Stromal cell of bone marrow (primary cell): Measurements from ENCODE around the gene APLF.

Experiments
- DNase-seq: peaks from one replicate; pipeline ENCODE4 v3.0.0-alpha.2; 2012; ENCODE audit warnings: low read depth

Gene APLF, protein sequence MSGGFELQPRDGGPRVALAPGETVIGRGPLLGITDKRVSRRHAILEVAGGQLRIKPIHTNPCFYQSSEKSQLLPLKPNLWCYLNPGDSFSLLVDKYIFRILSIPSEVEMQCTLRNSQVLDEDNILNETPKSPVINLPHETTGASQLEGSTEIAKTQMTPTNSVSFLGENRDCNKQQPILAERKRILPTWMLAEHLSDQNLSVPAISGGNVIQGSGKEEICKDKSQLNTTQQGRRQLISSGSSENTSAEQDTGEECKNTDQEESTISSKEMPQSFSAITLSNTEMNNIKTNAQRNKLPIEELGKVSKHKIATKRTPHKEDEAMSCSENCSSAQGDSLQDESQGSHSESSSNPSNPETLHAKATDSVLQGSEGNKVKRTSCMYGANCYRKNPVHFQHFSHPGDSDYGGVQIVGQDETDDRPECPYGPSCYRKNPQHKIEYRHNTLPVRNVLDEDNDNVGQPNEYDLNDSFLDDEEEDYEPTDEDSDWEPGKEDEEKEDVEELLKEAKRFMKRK

DNA sequence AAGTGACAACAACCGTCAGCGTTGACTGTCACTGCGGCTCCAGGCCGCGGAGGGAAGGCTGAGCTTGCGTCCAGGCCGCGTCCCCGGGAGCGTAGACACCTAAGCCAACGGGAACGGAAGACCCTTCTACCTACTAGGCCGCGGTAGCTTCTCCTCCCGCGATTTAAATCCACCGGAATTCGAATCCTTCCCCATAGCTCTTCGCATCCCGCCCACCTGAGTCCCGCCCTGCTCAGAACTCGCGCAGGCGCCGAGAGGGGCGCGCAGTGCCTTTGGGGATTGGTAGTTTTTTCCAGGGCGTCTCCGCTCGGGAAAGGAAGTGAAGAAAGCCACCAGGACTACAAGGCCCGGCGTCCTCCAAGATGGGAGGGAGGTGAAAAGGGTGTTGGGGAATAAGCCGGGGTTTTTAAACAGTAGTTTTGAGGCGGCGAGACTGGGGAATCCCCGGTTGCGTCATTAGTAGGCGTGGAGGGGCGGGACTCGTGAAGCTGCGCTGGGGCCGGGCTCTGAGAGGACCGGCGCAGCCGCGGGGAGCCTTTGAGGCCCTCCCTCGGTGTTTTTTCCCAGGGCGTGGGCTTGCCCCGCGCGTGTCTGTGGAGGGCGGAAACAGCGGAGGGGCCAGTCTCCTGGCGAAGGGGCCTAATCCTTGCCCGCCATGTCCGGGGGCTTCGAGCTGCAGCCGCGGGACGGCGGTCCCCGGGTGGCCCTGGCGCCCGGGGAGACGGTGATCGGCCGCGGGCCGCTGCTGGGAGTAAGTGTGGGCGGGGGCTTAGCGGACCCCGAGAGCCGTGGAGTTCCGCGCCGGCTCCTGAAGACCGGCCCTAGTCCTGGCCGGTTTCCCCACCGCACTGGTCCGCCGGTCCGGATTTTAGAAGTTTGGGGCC lies at the start of gene APLF, which contains the start of gene FBXO48:
APLF (plus strand) TSS at position 509 of the 884 bp plus-strand sequence; CDS start at position 656, 147 bp downstream.
FBXO48 (minus strand) TSS at position 218 of the 884 bp plus-strand sequence. CDS start 2,149 bp downstream, outside the sequence.
- peak; percentile 100 for DNase-seq

DNA sequence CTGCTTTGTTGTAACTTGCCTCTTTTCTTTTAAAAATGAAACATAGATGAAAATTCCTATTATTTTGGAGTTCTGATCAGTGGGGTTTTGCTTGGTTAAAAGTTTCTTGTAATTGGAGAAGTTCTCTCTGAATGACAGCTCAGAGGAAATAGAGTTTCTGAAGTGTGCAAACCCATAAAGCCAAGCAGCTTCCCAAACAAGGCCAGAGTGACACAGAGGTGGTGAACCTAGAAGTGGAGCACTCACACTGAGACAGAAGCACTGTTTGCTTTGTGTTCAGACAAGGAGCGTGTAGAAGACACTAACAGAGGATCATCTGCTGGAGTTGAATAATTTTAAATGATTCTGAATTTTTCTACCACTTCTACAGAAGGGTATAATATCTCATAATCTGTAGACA lies 49.5 kb upstream of the APLF start:
- DNase-seq, result no peak

- no peak for DNase-seq
Measured at GRCh38 chr2:68418419-68418818, 49.0 kb upstream of the APLF start.

DNA sequence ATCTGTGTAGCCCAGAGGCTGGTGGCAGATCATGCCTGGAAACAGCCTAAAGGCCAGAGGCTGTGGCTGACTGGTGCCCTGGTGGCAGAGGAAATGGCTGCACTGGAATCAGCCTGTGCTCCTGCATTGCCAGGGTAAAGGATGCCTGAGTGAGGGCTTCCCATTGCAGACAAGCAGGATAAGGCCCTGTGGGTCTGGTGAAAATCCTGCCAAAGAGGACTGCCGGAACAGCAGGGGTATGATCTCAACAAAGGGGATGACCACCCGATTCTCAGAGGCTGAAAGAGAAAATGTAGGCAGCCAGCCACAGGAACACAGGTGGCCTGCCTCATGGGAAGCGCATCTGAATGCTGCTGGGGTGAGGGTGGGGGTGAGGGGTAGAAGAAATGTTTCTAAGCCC lies 48.5 kb upstream of the APLF start:
- DNase-seq, result no peak

- DNase-seq, result no peak
Measured at GRCh38 chr2:68420254-68420910, 47.0 kb upstream of the APLF start.

DNA sequence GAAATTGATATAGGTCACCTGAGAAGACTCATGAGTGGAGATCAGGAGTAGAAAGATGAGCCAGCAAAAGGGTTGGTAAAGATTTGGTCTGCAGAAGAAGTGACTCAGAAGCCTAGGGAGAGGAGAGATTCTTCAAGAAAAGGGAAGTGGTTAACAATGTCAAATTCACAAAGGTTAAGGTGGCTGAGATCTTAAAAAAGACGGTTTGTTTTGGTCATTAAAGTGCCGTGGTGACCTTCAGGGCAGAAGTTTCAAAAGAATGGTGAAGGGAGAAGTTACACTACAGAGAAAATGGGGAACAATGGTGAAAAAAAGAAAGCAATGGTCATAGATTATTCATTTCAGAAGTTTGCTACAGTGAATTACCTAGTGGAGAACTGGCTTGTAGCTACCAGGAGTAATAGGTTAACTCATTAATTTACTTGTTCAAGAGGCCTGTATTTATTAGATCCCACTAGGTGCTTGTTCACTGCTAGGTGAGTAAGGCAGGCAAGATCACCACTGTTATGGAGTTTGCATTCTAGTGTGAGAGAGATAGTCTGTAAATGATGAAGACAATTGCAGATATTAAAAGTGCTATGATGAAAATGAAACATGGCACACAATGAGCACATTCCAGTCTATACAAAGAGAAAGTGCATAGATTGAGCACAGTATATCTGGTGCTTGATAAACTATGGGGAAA lies 43.3 kb upstream of the APLF start:
- DNase-seq, result no peak

- DNase-seq, result no peak
Measured at GRCh38 chr2:68425503-68425902, 41.9 kb upstream of the APLF start.

GRCh38 chr2:68426446-68426845 lies 40.9 kb upstream of the APLF start:
- no peak for DNase-seq

- DNase-seq, result no peak
Measured at GRCh38 chr2:68426848-68427579, 40.4 kb upstream of the APLF start.

DNA sequence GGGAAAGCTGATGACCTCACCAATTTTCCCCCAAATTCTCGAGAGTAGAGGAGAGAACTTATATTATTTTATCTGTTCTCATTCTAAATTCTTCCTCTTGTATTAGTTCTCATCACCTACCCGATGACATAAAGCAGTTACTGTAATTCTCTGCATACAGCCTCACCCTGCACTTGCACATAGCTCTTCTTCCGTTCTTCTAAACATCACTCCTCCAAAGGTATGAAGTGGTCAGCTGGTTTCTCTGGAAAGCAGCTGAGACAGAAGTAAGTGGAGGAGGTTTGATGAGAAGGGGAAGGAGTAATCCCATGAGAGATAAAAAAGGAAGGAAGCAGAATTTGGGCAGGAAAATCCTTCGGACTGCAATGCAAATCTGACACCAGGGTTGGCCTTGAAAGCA lies 39.3 kb upstream of the APLF start:
- no peak for DNase-seq

DNA sequence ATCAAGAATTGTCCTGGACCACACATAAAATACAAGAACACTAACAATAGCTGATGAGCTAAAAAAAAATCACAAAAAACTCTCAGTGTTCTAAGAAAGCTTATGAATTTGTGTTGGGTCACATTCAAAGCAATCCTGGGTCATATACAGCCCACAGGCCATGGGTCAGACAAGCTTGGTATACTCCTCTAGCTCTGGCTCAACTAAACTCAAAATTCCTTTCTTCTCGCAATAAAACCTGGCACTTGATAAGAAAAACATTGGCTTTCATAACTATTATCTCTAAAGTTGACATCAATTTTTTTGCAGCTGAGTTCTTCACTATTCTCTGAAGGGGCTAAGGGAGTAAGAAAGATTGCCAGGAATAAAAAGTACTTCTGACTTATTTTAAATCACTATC lies 38.6 kb upstream of the APLF start:
- DNase-seq, result no peak

DNA sequence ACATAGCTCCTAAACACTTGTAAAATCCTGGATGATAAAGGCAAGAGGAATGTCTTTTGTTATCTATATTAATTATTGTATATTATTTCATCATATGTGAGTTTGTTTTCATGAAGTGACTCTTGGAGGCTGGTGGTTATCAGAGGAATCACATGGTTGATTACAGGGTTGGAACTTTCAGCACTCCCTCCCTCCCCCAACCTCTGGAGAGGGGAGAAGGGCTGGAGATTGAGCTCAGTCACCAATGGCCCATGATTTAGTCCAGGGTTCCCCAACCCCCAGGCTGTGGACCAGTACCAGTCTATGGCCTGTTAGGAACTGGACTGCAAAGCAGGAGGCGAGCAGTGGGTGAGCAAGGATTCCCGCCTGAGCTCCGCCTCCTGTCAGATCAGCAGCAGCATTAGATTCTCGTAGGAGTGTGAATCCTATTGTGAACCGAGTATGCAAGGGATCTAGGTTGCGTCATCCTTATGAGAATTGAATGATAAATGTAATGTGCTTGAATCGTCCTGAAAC lies 38.0 kb upstream of the APLF start:
- no peak for DNase-seq

DNA sequence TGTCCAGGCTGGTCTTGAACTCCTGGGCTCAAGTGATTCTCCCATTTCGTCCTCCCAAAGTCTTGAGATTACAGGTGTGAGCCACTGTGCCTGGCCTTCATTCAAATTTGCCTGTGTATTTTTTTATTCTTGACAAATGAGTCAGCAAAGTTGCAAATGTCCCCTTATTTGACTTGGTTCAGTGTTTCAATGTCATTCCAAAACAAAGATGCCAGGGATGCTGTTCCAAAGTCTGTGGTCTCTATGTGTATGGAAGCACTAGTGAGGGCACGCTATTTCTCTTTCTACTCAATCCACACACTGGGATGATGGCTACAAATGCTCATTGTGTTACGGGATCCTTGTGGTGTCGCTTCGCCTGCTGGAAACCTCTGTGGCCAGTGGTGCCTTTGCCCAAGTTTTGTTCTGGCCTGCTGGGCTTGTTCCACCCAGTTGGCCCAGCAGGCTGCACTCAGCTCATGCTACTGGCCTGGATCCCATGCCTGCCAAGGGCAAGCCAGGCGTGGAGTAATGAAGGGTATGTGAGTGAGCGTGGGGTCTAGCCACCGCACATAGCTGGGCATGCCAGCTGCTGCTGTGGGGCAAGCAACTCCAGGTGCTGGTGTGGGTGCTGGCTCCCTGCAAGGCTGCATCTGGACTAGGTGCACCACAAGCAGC lies 35.9 kb upstream of the APLF start:
- no peak for DNase-seq

GRCh38 chr2:68432696-68433658 lies 34.4 kb upstream of the APLF start:
- no peak for DNase-seq

DNA sequence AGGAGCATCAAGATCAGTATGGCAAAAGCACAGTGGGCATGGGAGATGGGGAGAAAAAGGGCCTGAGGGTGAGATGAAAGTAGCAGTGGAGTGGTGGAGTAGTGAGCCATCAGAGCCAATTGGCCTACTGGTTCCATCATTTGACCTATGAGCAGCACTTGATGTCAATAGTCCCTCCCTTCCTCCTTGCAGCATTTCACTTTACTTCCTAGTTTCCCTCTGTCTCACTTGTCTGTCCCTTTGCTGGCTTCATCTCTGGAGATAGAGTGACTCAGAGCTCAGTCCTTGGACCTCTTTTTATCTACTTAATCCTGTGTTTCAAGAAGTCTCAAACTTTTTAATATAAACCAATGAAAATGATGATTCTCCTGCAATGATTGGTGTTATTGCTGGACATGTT lies 32.4 kb upstream of the APLF start:
- DNase-seq, result no peak

GRCh38 chr2:68435615-68436014 lies 31.8 kb upstream of the APLF start:
- DNase-seq, result peak; percentile 49

DNA sequence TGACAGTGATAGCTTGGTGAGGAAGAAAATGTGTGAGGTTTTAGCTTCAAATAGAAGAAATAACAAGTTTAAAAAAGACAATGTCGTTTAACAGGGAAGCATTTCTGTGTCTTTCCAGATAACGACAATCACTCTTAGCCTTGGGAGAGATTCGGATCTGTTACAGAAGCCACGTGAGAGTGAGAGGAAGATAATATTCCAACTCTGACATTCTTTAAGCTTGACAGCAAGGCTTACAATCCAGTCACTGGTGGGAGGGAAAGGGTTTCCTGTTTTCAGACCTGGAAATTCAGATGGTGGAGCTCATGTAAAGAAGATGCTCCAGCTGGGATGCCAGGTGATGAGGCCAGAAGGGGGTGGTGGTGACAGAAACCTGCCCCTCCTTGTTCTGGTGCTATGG lies 31.1 kb upstream of the APLF start:
- no peak for DNase-seq

DNA sequence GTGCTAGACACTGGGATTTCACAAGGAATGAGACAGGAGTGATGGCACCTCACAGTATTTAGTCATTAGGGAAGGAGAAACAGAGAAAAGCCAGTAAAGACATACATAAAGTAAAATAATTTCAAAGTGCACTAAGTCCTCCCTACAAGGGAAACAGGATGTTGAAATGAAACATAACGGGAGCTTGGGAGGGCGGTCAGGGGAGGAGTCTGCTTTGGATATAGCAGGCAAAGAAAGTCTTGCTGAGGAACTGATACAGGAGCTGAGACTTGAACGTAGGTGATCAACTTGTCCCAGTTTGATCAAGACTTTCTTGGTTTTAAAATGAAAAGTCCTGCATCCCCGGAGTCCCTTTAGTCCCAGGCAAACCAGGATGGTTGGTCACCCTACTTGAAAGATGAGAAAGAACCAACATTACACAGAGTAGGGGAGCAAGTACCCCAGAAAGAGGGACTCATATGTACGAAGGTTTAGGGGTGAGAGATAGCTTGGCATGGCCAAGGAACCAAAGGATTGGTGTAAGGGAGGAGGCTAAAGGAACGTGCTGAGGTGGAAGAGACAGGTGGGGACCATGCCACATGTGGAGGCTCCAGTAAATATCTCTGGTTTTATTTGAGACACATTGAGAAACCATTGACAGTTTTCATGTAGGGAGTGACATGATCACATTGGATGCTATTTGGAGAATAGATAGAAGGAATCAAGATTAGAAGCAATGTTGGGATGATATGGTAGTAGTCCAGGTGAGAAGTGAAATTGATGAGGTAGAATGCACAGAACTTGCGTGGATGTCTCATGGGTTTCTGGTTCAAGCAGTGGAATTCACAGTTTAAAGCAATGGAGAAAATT lies 28.7 kb upstream of the APLF start:
- no peak for DNase-seq
